Measurements from ENCODE around the gene SIL1. TPM values are rescaled to one million over a fixed set of nuclear protein-coding genes. Genes with fewer than 3 reads are reported as not detected.

Gene SIL1
- 56.7 and 91.8 TPM in 2 replicates for total RNA-seq (2011; cell fraction: chromatin; rRNA removed; ENCODE audit: low replicate concordance)
- total RNA-seq (2011; cell fraction: nucleolus; rRNA removed) = 64.0 and 77.0 TPM in 2 replicates
- 57.0 and 70.0 TPM in 2 replicates for total RNA-seq (2011; cell fraction: nucleoplasm; rRNA removed)
- total RNA-seq (2014; rRNA removed) = 30.5 and 30.6 TPM in 2 replicates
- 20.4 and 23.2 TPM in 2 replicates for total RNA-seq (2014; rRNA removed; fragmentation: Illumina TruSeq; extraction: Trizol)
- total RNA-seq (2015; rRNA removed; fragmentation: Illumina TruSeq; extraction: Trizol) = 15.2 and 15.4 TPM in 2 replicates
- 19.2 and 29.8 TPM in 2 replicates for total RNA-seq (2021)
- polyA plus RNA-seq (2011; rRNA removed) = 22.3 and 26.6 TPM in 2 replicates
- polyA plus RNA-seq (2011; cell fraction: cytosol; rRNA removed) = 25.5 and 54.6 TPM in 2 replicates
- polyA plus RNA-seq (2011; cell fraction: nucleus; rRNA removed) = 14.8 and 19.5 TPM in 2 replicates
- 19.8 and 32.9 TPM in 2 replicates for polyA plus RNA-seq (2012)
- polyA plus RNA-seq (2014; fragmentation: Illumina TruSeq; extraction: Trizol) = 14.3 and 18.1 TPM in 2 replicates
- 1 to 10 TPM; 1.3 to 4.1 TPM for polyA plus RNA-seq (2014; fragmentation: Nextera tagmentation; extraction: Ambion mirVana)
- polyA plus RNA-seq (2014; rRNA removed) = 17.3 and 26.7 TPM in 2 replicates
- polyA minus RNA-seq (2011; rRNA and poly(A)+ RNA removed) = 33.7 and 45.1 TPM in 2 replicates
- 14.7 and 21.9 TPM in 2 replicates for polyA minus RNA-seq (2011; cell fraction: cytosol; rRNA and poly(A)+ RNA removed)
- 12.5 and 26.9 TPM in 2 replicates for polyA minus RNA-seq (2011; cell fraction: nucleus; rRNA and poly(A)+ RNA removed)
- percentile 65 among the genes with signal in this experiment for Bru-seq, nascent RNA
- BruChase-seq, experiment 1, labeled RNA remaining after a 2-hour chase = percentile 66 among the genes with signal in this experiment
- percentile 62 among the genes with signal in this experiment for BruChase-seq, experiment 2, labeled RNA remaining after a 6-hour chase
- long read RNA-seq, experiment 1, transcript SIL1-202 (10 exons, 1,923 nt) = major isoform, 33 of 168 reads
- long read RNA-seq, experiment 1, partial matches to known transcripts = 11 of 168 reads
- long read RNA-seq, experiment 1, other reads (novel, unspliced or antisense) = 123 of 168 reads
- long read RNA-seq, experiment 2, transcript SIL1-202 (10 exons, 1,923 nt) = major isoform, 18 of 33 reads
- long read RNA-seq, experiment 2, partial matches to known transcripts = 7 of 33 reads
- long read RNA-seq, experiment 2, other reads (novel, unspliced or antisense) = 8 of 33 reads
- long read RNA-seq, experiment 3, transcript SIL1-202 (10 exons, 1,923 nt) = major isoform, 28 of 44 reads
- long read RNA-seq, experiment 3, partial matches to known transcripts = 12 of 44 reads
- long read RNA-seq, experiment 3, other reads (novel, unspliced or antisense) = 4 of 44 reads

DNA sequence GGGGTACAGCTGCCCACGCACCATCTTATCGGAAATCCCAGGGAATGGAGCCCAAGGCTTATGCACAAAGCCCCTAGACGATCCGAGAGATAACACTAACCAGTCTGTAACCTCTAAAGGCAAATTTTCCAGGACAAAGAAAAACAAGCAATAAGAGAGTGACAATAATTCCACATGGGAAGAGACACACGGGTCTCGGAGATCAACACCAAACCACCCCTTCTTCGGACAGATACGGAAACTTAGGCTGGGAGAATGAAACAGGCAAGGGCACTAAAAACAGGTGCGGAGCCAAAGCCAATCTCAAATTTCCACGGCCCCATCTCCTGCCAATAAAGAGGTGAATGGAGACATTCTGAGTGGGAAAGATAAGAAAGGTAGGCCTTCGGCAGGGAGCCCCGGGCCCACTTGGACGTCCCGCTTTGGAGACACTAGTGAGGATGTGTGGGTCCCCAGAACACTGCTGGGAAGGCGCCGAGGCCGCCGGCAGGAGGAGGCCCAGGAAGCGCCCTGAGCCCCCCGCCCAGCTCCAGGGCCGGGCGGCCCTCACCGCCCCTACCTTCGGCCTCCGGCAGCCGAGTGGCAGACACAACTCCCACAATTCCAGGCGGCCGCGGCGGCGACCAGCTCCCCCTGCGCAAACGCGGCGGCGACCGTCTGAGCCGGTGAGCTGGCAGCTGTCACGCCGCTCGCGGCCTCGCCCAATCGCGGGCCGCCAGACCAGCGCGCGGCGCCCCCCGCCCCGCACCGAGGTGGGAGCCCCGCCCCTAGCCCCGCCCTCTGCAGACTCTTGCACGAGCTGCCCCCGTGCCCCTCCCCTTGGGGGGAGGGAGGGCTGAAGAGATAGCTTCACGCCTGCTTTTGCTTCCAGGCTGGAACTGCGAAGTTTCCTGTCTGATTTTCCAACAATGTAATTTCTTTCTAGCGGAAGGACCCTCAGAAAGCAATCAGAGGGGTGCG lies at the start of gene SIL1:
SIL1 (minus strand) TSS at position 659 of the 960 bp plus-strand sequence. CDS start 70,525 bp downstream, outside the sequence.
- Histone ChIP-seq H3K36me3 (ENCODE audit: control insufficient read depth, insufficient read depth, low read length) (peaks cover 8% of the 10 kb centered on the region; the same call in 2 of the 3 replicates), H2AFZ (ENCODE audit: low read depth, low read length) (peak within 1 kb of the TSS; percentile 91), H3K79me2 (ENCODE audit: control insufficient read depth, insufficient read depth, low read length) (peaks cover 20% of the 10 kb centered on the region), H3K4me3 (peak within 1 kb of the TSS; percentile 63), H3K27ac (ENCODE audit: extremely low read depth, low read depth, low read length) (peak within 1 kb of the TSS; percentile 94), H4K20me1 (replicated peaks; ENCODE audit: control insufficient read depth, insufficient read depth, low read length) (no peaks in the 10 kb centered on the region), H3K27me3 (ENCODE audit: control insufficient read depth in 2 of 2, insufficient read depth in 2 of 2, low read length in 2 of 2) (no peaks in the 10 kb centered on the region), H3K9ac (ENCODE audit: insufficient read depth in 1 of 2, low read depth in 2 of 2, low read length in 2 of 2) (peak within 1 kb of the TSS; percentile 92 to 98), H3K4me1 (replicated peaks in 1 of 2; ENCODE audit: control insufficient read depth in 2 of 2, insufficient read depth in 2 of 2, low read length in 2 of 2) (peaks cover 7 to 9% of the 10 kb centered on the region in 2 experiments; a peak in 3 of 5 replicates), H3K9me1 (ENCODE audit: control insufficient read depth, insufficient read depth, low read length) (no peaks in the 10 kb centered on the region), H3K9me3 (replicated peaks; ENCODE audit: control insufficient read depth, insufficient read depth, low read depth, low read length) (no peaks in the 10 kb centered on the region), H3K4me2 (ENCODE audit: insufficient read depth, low read length) (peak within 1 kb of the TSS; percentile 96)
- peak; percentile 96 to 99 (median 98) for DNase-seq (ENCODE audit: extremely low read depth in 1 of 4, low spot score in 3 of 4)
- TSS peak; percentile 82 for BruUV-seq (replicated peaks)
- in situ Hi-C loops (cut with MboI) (no loop called here), intact Hi-C loops (cut with micrococcal nuclease) (no loop called here)
- peak; percentile 84 for FAIRE-seq
- ChIA-PET CTCF (ENCODE audit: low intra/inter-chr PET ratio) (interaction anchor here (1.0 kb wide), 1 partner anchor 107 kb away, joined by 3 read pairs; no protein-coding TSS in a partner anchor), POLR2A (interaction anchor here (0.5 to 1.6 kb wide), 9 partner anchors 9 to 625 kb away, joined by 3 to 13 read pairs (median 3); no protein-coding TSS in a partner anchor)
- WGBS (ENCODE audit: insufficient coverage, low coverage, missing lambda C conversion rate) = under 1% methylated on average over 28 of the region's 61 CpGs
- ATAC-seq = peak; percentile 99
- TF ChIP-seq BRD4 (IDR thresholded peaks at IDR 0.05) (peak; percentile 66; the same call in 1 of the 2 replicates), ZC3H11A (IDR thresholded peaks at IDR 0.05; ENCODE audit: low read depth, low read length) (no peak), XRCC5 (IDR thresholded peaks at IDR 0.05; ENCODE audit: low read depth, low read length) (no peak), FOXP1 (CRISPR knock-in tag; IDR thresholded peaks at IDR 0.05) (0 out of 2 replicates have a peak, but pooled peaks have one; percentile 29), MTA1 (IDR thresholded peaks at IDR 0.05; ENCODE audit: borderline replicate concordance) (no peak), FUS (optimal IDR thresholded peaks at IDR 0.05; ENCODE audit: low read depth, low read length) (no peak), HNRNPK (IDR thresholded peaks at IDR 0.05; ENCODE audit: low read depth, low read length, poor library complexity, severe bottlenecking) (no peak), HDAC2 (IDR thresholded peaks at IDR 0.05) (no peak), CBFA2T2 (conservative IDR thresholded peaks at IDR 0.05) (peak; percentile 18; the same call in 1 of the 2 replicates), SP2 (IDR thresholded peaks at IDR 0.05; ENCODE audit: extremely low read depth, low read depth, low read length, poor library complexity, severe bottlenecking) (no peak), PTRF (tag; IDR thresholded peaks at IDR 0.05) (no peak)
- TF ChIP-seq, protein P1, sequence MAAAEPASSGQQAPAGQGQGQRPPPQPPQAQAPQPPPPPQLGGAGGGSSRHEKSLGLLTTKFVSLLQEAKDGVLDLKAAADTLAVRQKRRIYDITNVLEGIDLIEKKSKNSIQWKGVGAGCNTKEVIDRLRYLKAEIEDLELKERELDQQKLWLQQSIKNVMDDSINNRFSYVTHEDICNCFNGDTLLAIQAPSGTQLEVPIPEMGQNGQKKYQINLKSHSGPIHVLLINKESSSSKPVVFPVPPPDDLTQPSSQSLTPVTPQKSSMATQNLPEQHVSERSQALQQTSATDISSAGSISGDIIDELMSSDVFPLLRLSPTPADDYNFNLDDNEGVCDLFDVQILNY (CRISPR knock-in tag; IDR thresholded peaks at IDR 0.05) = no peak
- TF ChIP-seq, protein P2, sequence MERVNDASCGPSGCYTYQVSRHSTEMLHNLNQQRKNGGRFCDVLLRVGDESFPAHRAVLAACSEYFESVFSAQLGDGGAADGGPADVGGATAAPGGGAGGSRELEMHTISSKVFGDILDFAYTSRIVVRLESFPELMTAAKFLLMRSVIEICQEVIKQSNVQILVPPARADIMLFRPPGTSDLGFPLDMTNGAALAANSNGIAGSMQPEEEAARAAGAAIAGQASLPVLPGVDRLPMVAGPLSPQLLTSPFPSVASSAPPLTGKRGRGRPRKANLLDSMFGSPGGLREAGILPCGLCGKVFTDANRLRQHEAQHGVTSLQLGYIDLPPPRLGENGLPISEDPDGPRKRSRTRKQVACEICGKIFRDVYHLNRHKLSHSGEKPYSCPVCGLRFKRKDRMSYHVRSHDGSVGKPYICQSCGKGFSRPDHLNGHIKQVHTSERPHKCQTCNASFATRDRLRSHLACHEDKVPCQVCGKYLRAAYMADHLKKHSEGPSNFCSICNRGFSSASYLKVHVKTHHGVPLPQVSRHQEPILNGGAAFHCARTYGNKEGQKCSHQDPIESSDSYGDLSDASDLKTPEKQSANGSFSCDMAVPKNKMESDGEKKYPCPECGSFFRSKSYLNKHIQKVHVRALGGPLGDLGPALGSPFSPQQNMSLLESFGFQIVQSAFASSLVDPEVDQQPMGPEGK (CRISPR knock-in tag; IDR thresholded peaks at IDR 0.05; ENCODE audit: borderline replicate concordance) = no peak
